Omental fat pad (tissue), 4 donors: ENCODE results near the gene LSMEM2. TPM values are rescaled to one million over a fixed set of nuclear protein-coding genes. Genes with fewer than 3 reads are reported as not detected.

Experiments
- ATAC-seq: fragments of 150-250 bp; one replicate; pipeline ENCODE4 v1.9.1; 2016; ENCODE audit warnings: mild to moderate bottlenecking, moderate library complexity; ENCODE audit not compliant: low FRiP score
- DNase-seq: peaks from one replicate; pipeline ENCODE4 v3.0.0-alpha.2; 2019; ENCODE audit warnings: low spot score
- CTCF ChIP-seq, 3 donors: fragments of 450-650 bp; IDR thresholded peaks; one replicate each; pipeline ENCODE4 v1.5.1; 2016 to 2017; ENCODE audit warnings: antibody characterized with exemption in 3 of 3, mild to moderate bottlenecking in 3 of 3, moderate library complexity in 2 of 3
- total RNA-seq, 4 donors: library from RNA; depleted of rRNA; stranded (reverse); fragments of >200 nt; gene quantifications; one replicate each; pipeline ENCODE4 v1.1.0, GENCODE V29; 2016

Gene LSMEM2
- total RNA-seq, 4 donors from 2014 or later = not detected

- TF ChIP-seq CTCF (IDR thresholded peaks at IDR 0.05) = no peak
- DNase-seq (no peak), ATAC-seq (no peak)
Observed at GRCh38 chr3:50286322-50287227, 7.7 kb downstream of the LSMEM2 start.

GRCh38 chr3:50287262-50287661 lies 8.4 kb downstream of the LSMEM2 start:
- DNase-seq (no peak), ATAC-seq (no peak)
- no peak for TF ChIP-seq CTCF (IDR thresholded peaks at IDR 0.05)

GRCh38 chr3:50288387-50289007 lies 9.6 kb downstream of the LSMEM2 start:
- TF ChIP-seq CTCF (IDR thresholded peaks at IDR 0.05) = no peak
- no peak for ATAC-seq
- DNase-seq = no peak

- TF ChIP-seq CTCF (IDR thresholded peaks at IDR 0.05) = no peak
- ATAC-seq (no peak), DNase-seq (no peak)
Observed at GRCh38 chr3:50289130-50289529, 10.2 kb downstream of the LSMEM2 start.

- TF ChIP-seq CTCF (IDR thresholded peaks at IDR 0.05) = no peak
- ATAC-seq = no peak
- DNase-seq = no peak
Observed at GRCh38 chr3:50290161-50290641, 11.3 kb downstream of the LSMEM2 start.

- no peak for TF ChIP-seq CTCF (IDR thresholded peaks at IDR 0.05)
- peak; percentile 77 for DNase-seq
- ATAC-seq = peak; percentile 97
Observed at GRCh38 chr3:50292159-50293078, 13.5 kb downstream of the LSMEM2 start, which contains the start of gene IFRD2. IFRD2 (minus strand) TSS chr3:50292429; CDS start chr3:50292274, 155 bp downstream.
